Common myeloid progenitor, CD34-positive (primary cell): ENCODE measurements around the gene HDAC11.

Experiments
- CTCF ChIA-PET: fragments of 350-600 bp; sonication (Branson Sonifier 250); formaldehyde crosslinking; loops from one replicate; lab custom pipeline; 2021; ENCODE audit warnings: antibody characterized with exemption; lab: Charles Lee
- POLR2A ChIA-PET: fragments of 350-600 bp; sonication (Branson Sonifier 250); formaldehyde crosslinking; loops from one replicate; lab custom pipeline; 2021; ENCODE audit warnings: antibody characterized with exemption; lab: Charles Lee
- DNase-seq, 3 donors: peaks; one replicate each; pipeline versions ENCODE4 v3.0.0 to v3.0.0-alpha.2; 2013
- H3K27ac ChIP-seq, 2 experiments: 1 replicate in 1 of 2; 2 replicates in 1 of 2; pipeline ENCODE4 v1.7.0; 2013; ENCODE audit warnings: inconsistent platforms in 2 of 2, low read length in 2 of 2, mild to moderate bottlenecking in 2 of 2, low read depth in 1 of 2, moderate library complexity in 1 of 2; ENCODE audit not compliant: severe bottlenecking in 2 of 2, insufficient read depth in 1 of 2, poor library complexity in 1 of 2
- H3K27me3 ChIP-seq, 5 experiments: replicated peaks in 2 of 5; 1 replicate in 3 of 5; 2 replicates in 2 of 5; pipeline versions ENCODE4 v1.6.1 to v1.7.0; 2013; ENCODE audit warnings: low read length in 4 of 5, mild to moderate bottlenecking in 2 of 5, moderate library complexity in 2 of 5, inconsistent platforms in 1 of 5; ENCODE audit not compliant: insufficient read depth in 5 of 5, control insufficient read depth in 4 of 5
- H3K36me3 ChIP-seq, 4 experiments: 1 replicate in 2 of 4; 2 replicates in 2 of 4; pipeline versions ENCODE4 v1.6.1 to v1.7.0; 2013; ENCODE audit warnings: low read length in 3 of 4, control low read depth in 1 of 4, mild to moderate bottlenecking in 1 of 4; ENCODE audit not compliant: control insufficient read depth in 4 of 4, insufficient read depth in 4 of 4
- H3K4me1 ChIP-seq, 4 experiments: 1 replicate in 3 of 4; 2 replicates in 1 of 4; pipeline versions ENCODE4 v1.6.1 to v1.7.1; 2013; ENCODE audit warnings: low read length in 3 of 4, mild to moderate bottlenecking in 3 of 4, control low read depth in 1 of 4, inconsistent platforms in 1 of 4, moderate library complexity in 1 of 4; ENCODE audit not compliant: control insufficient read depth in 4 of 4, insufficient read depth in 4 of 4; ENCODE audit errors: control extremely low read depth in 1 of 4
- H3K4me3 ChIP-seq, 7 experiments: 1 replicate in 4 of 7; 2 replicates in 3 of 7; pipeline versions ENCODE4 v1.5.1 to v1.7.0; 2013; ENCODE audit warnings: mild to moderate bottlenecking in 7 of 7, low read length in 6 of 7, moderate library complexity in 6 of 7, inconsistent platforms in 2 of 7, low read depth in 2 of 7, control low read depth in 1 of 7; ENCODE audit not compliant: insufficient read depth in 4 of 7, control insufficient read depth in 1 of 7; ENCODE audit errors: extremely low read depth in 1 of 7
- H3K9me3 ChIP-seq, 5 experiments: 1 replicate in 4 of 5; 2 replicates in 1 of 5; pipeline versions ENCODE4 v1.6.1 to v1.7.1; 2013; ENCODE audit warnings: low read length in 4 of 5, mild to moderate bottlenecking in 2 of 5, inconsistent platforms in 1 of 5, low read depth in 1 of 5, moderate library complexity in 1 of 5; ENCODE audit not compliant: control insufficient read depth in 4 of 5, insufficient read depth in 2 of 5; ENCODE audit errors: control extremely low read depth in 1 of 5
- WGBS: methylation state at CpG from one replicate; pipeline ENCODE4 v1.1.5; 2013; ENCODE audit not compliant: insufficient coverage; 5-methylcytosine and 5-hydroxymethylcytosine counted together

The HDAC11 gene

GRCh38 chr3:13501521-13501920 is 21.4 kb downstream of the HDAC11 start:
- no peak overlapping the region for H3K27ac ChIP-seq
- ChIA-PET CTCF (interaction anchor here (1.1 to 11.8 kb wide), 2 partner anchors 32 to 148 kb away, joined by 5 to 422 read pairs; no protein-coding TSS in a partner anchor), POLR2A (no interaction called here)
- WGBS = 100% methylated on average over 2 of the region's 4 CpGs
- H3K4me1 ChIP-seq = peaks cover 0 to 1% (median under 1%) of the 10 kb centered on the region in 4 experiments
- H3K27me3 ChIP-seq = no peaks in the 10 kb centered on the region
- H3K36me3 ChIP-seq = no peaks in the 10 kb centered on the region
- no peak for DNase-seq
- no peak overlapping the region for H3K4me3 ChIP-seq
- no peaks in the 10 kb centered on the region for H3K9me3 ChIP-seq

- Histone ChIP-seq H3K27me3 (no peaks in the 10 kb centered on the region), H3K4me3 (no peak overlapping the region), H3K9me3 (no peaks in the 10 kb centered on the region), H3K36me3 (no peaks in the 10 kb centered on the region), H3K4me1 (peaks cover 0 to 1% (median 0%) of the 10 kb centered on the region in 4 experiments), H3K27ac (no peak overlapping the region)
- DNase-seq = no peak
- ChIA-PET POLR2A (no interaction called here), CTCF (interaction anchor here (1.0 to 11.8 kb wide), 3 partner anchors 15 to 147 kb away, joined by 3 to 422 read pairs (median 5); no protein-coding TSS in a partner anchor)
- WGBS = 96% methylated on average over 17 of the region's 18 CpGs
These were observed 22.1 kb downstream of the HDAC11 start for GRCh38 chr3:13501958-13502790.

- 99% methylated on average over 8 of the region's 8 CpGs for WGBS
- H3K27ac ChIP-seq = no peak overlapping the region
- CTCF ChIA-PET = interaction anchor here (1.0 to 11.8 kb wide), 2 partner anchors 14 to 147 kb away, joined by 3 to 422 read pairs; no protein-coding TSS in a partner anchor
- H3K27me3 ChIP-seq = no peaks in the 10 kb centered on the region
- POLR2A ChIA-PET = no interaction called here
- H3K9me3 ChIP-seq = no peaks in the 10 kb centered on the region
- H3K36me3 ChIP-seq = no peaks in the 10 kb centered on the region
- no peak for DNase-seq
- H3K4me3 ChIP-seq = no peak overlapping the region
- H3K4me1 ChIP-seq = peaks cover 0 to 6% (median 4%) of the 10 kb centered on the region in 4 experiments
These were observed 22.6 kb downstream of the HDAC11 start for GRCh38 chr3:13502791-13503060.

- H3K9me3 ChIP-seq = no peaks in the 10 kb centered on the region
- no peak overlapping the region for H3K27ac ChIP-seq
- no peak for DNase-seq
- ChIA-PET CTCF (interaction anchor here (0.8 to 11.8 kb wide), 3 partner anchors 8 to 145 kb away, joined by 3 to 422 read pairs (median 4); no protein-coding TSS in a partner anchor), POLR2A (no interaction called here)
- H3K4me3 ChIP-seq = no peak overlapping the region
- no peaks in the 10 kb centered on the region for H3K36me3 ChIP-seq
- no peaks in the 10 kb centered on the region for H3K27me3 ChIP-seq
- H3K4me1 ChIP-seq = peaks cover 1 to 14% (median 10%) of the 10 kb centered on the region in 4 experiments
- WGBS = 98% methylated on average over 21 of the region's 23 CpGs
These were observed 24.2 kb downstream of the HDAC11 start for GRCh38 chr3:13504161-13504831.

GRCh38 chr3:13505147-13506130 is 25.3 kb downstream of the HDAC11 start:
- Histone ChIP-seq H3K9me3 (no peaks in the 10 kb centered on the region), H3K27ac (no peak overlapping the region), H3K4me1 (peaks cover 1 to 14% (median 10%) of the 10 kb centered on the region in 4 experiments), H3K36me3 (no peaks in the 10 kb centered on the region), H3K4me3 (no peak overlapping the region), H3K27me3 (no peaks in the 10 kb centered on the region)
- ChIA-PET POLR2A (no interaction called here), CTCF (interaction anchor here (0.9 to 11.8 kb wide), 4 partner anchors 9 to 144 kb away, joined by 3 to 422 read pairs (median 4); no protein-coding TSS in a partner anchor)
- WGBS = 95% methylated on average over 13 of the region's 16 CpGs
- no peak for DNase-seq

GRCh38 chr3:13506239-13506638 is 26.1 kb downstream of the HDAC11 start:
- H3K27ac ChIP-seq = no peak overlapping the region
- H3K36me3 ChIP-seq = no peaks in the 10 kb centered on the region
- H3K9me3 ChIP-seq = no peaks in the 10 kb centered on the region
- H3K4me3 ChIP-seq = no peak overlapping the region
- 100% methylated on average over 1 of the region's 1 CpG for WGBS
- CTCF ChIA-PET = interaction anchor here (1.4 to 1.7 kb wide), 2 partner anchors 86 to 142 kb away, joined by 3 to 5 read pairs; no protein-coding TSS in a partner anchor
- POLR2A ChIA-PET = no interaction called here
- no peak for DNase-seq
- no peaks in the 10 kb centered on the region for H3K27me3 ChIP-seq
- peaks cover 1 to 14% (median 10%) of the 10 kb centered on the region in 4 experiments for H3K4me1 ChIP-seq
